Panc1 (cell line): ENCODE data around the gene C17orf75.

Experiments used
- POLR2AphosphoS5 ChIP-seq: IDR thresholded peaks from 2 replicates; pipeline ENCODE4 v1.6.1; 2012; ENCODE audit warnings: mild to moderate bottlenecking, low read depth, low read length, moderate library complexity
- SIN3A ChIP-seq: IDR thresholded peaks from 2 replicates; pipeline ENCODE4 v1.6.1; 2012; ENCODE audit warnings: low read depth, mild to moderate bottlenecking, low read length, moderate library complexity, borderline replicate concordance; ENCODE audit not compliant: insufficient read depth
- TCF7L2 ChIP-seq: IDR thresholded peaks from 2 replicates; pipeline ENCODE4 v1.6.1; 2011; ENCODE audit warnings: mild to moderate bottlenecking, low read depth, low read length, inconsistent platforms
- TF ChIP-seq, protein P1 (sequence below): fragments of 450-650 bp; IDR thresholded peaks from 2 replicates; pipeline ENCODE4 v1.5.1; 2017; ENCODE audit warnings: mild to moderate bottlenecking
- TF ChIP-seq, protein P2 (sequence below), 2 experiments: IDR thresholded peaks; 2 replicates each; pipeline ENCODE4 v1.6.1; 2011 to 2012; ENCODE audit warnings: low read depth in 2 of 2, control low read depth in 1 of 2, low read length in 1 of 2, mild to moderate bottlenecking in 1 of 2, moderate library complexity in 1 of 2; ENCODE audit not compliant: insufficient read depth in 1 of 2

DNA sequence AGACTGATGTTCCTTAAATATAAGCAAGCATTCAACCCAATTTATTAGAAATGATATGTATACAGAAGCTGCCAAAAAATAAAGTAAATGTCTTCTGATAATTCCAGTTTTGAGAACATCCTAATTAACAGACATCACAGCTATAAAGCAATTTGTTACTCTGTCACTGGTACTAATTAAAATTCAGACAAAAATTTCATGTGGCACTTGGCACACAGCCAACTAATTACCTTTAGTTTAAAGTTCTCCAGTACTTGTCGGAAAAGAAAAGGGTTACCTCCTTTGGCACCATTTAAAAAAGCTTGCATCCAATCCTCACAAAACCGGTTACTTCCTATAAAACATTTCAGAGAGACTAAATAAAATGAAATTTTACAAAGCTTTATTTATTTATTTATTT, 8.8 kb downstream of the C17orf75 start:
- TF ChIP-seq, protein P1, sequence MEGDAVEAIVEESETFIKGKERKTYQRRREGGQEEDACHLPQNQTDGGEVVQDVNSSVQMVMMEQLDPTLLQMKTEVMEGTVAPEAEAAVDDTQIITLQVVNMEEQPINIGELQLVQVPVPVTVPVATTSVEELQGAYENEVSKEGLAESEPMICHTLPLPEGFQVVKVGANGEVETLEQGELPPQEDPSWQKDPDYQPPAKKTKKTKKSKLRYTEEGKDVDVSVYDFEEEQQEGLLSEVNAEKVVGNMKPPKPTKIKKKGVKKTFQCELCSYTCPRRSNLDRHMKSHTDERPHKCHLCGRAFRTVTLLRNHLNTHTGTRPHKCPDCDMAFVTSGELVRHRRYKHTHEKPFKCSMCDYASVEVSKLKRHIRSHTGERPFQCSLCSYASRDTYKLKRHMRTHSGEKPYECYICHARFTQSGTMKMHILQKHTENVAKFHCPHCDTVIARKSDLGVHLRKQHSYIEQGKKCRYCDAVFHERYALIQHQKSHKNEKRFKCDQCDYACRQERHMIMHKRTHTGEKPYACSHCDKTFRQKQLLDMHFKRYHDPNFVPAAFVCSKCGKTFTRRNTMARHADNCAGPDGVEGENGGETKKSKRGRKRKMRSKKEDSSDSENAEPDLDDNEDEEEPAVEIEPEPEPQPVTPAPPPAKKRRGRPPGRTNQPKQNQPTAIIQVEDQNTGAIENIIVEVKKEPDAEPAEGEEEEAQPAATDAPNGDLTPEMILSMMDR: no peak
- TF ChIP-seq POLR2AphosphoS5 (no peak), TCF7L2 (no peak), SIN3A (no peak)
- TF ChIP-seq, protein P2, sequence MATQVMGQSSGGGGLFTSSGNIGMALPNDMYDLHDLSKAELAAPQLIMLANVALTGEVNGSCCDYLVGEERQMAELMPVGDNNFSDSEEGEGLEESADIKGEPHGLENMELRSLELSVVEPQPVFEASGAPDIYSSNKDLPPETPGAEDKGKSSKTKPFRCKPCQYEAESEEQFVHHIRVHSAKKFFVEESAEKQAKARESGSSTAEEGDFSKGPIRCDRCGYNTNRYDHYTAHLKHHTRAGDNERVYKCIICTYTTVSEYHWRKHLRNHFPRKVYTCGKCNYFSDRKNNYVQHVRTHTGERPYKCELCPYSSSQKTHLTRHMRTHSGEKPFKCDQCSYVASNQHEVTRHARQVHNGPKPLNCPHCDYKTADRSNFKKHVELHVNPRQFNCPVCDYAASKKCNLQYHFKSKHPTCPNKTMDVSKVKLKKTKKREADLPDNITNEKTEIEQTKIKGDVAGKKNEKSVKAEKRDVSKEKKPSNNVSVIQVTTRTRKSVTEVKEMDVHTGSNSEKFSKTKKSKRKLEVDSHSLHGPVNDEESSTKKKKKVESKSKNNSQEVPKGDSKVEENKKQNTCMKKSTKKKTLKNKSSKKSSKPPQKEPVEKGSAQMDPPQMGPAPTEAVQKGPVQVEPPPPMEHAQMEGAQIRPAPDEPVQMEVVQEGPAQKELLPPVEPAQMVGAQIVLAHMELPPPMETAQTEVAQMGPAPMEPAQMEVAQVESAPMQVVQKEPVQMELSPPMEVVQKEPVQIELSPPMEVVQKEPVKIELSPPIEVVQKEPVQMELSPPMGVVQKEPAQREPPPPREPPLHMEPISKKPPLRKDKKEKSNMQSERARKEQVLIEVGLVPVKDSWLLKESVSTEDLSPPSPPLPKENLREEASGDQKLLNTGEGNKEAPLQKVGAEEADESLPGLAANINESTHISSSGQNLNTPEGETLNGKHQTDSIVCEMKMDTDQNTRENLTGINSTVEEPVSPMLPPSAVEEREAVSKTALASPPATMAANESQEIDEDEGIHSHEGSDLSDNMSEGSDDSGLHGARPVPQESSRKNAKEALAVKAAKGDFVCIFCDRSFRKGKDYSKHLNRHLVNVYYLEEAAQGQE (IDR thresholded peaks at IDR 0.05; ENCODE audit: insufficient read depth in 1 of 2, low read depth in 2 of 2, low read length in 1 of 2): no peak
